Measurements from ENCODE around the gene WDFY1.
A peak's percentile ranks its signal among the peaks of the same experiment; 100 is the strongest.

Gene WDFY1

GRCh38 chr2:223944703-223945531 is at the start of gene WDFY1:
Gene WDFY1, minus strand, starts transcription at chr2:223945335. Its CDS starts 51 bp downstream, at chr2:223945284.
- peak; percentile 87 for DNase-seq

GRCh38 chr2:223994562-223995162 is 49.5 kb upstream of the WDFY1 start:
- DNase-seq = no peak

DNA sequence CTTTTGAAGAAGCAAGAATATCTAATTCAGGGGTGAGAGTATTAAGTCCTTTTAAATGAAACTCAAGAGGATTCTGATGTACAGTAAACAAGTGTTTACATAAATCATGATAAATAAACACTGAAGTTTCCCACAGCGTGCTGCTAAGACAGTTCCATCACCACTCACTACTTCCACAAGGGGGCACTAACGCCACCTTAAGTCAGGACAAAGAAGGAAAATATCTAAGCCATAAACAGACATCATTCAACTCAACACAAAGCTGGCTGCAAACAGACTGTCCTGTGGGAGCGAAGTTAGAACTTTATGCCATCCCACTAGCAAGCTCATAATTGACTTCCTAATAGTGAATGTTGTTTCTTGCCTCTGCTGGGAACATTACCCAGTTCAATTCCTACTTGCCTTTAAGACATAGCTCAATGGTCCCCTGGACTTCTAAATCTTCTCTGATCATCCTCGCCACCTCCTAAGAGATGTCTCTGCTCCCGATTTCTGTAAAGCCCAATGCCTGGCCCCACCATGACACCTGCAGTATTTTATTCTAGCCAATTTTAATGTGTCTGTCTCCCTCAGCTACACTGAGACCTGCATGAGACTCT is 48.6 kb upstream of the WDFY1 start:
- peak; percentile 71 for DNase-seq

DNA sequence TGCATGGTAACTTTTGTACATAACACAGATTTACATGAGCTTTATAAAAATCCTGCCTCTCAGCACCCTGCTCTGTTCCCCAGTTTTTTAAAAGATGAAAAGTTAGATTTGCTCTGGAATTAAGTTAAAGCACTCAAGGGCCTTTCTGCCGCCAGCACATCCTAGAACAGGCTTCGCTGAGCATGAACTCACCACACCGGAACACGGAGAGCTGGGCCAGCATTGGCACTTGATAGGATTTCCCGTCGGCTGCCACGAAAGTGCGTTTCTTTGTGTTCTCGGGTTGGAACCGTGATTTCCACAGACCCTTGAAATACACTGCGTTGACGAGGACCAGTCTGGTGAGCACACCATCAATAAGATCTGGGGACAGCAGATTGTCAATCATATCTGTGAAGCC is 46.5 kb upstream of the WDFY1 start:
- no peak for DNase-seq

GRCh38 chr2:223989856-223990232 is 44.7 kb upstream of the WDFY1 start:
- no peak for DNase-seq

GRCh38 chr2:223989206-223989855 is 44.2 kb upstream of the WDFY1 start:
- no peak for DNase-seq

- no peak for DNase-seq
These were observed 36.1 kb upstream of the WDFY1 start for GRCh38 chr2:223981241-223981640.

- no peak for DNase-seq
These were observed 35.7 kb upstream of the WDFY1 start for GRCh38 chr2:223980803-223981202.

GRCh38 chr2:223980397-223980735 is 35.2 kb upstream of the WDFY1 start:
- no peak for DNase-seq

DNA sequence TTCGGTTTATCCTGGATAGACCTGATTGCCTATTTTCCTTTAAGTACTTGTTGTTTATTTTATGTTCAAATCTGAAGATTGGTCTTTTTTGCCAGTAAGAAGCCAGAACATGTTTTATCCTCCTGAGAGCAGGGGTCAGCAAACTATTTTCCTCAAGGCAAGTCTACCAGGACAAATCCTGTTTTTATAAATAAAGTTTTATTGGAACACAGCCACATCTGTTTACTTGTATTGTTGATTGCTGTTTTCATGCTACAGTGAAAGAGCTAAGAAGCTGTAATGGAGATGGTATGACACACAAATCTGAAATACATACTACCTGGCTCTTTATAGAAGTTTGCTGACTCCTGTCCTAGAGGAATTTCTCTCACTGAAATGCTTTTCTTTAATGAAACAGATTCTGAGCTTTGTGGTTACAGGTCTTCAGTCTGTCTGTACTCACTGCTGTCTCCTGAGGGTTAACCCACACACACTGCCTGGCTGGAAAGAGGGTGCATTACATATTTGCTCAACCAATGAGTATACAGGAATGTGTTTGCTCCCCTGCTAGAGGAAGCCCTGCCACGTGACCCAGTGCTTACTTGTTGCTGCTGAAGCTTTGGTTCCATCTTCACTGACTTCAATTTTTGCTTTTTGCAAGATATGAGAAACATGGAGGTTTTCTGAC is 34.7 kb upstream of the WDFY1 start:
- no peak for DNase-seq

DNA sequence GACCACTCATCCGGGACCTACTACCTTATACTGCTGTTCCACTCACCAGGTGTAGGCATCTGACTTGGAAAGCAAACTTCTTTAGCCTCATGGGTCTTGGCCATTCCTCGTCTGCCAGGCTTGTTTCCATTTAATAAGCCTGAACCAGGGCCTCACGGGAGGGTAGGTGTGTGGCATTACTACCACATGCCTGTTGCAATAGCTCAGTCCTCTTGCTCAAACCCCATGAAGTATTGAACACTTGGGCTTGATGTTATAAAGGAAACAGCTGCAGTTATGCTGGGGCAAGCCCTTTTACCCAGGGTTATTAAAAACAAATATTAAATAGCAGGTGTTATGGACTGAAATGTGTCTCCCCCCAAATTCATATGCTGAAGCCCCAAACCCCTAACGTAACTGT is 33.3 kb upstream of the WDFY1 start:
- DNase-seq = no peak

GRCh38 chr2:223976635-223977226 is 31.6 kb upstream of the WDFY1 start:
- no peak for DNase-seq

- DNase-seq = no peak
These were observed 28.5 kb upstream of the WDFY1 start for GRCh38 chr2:223973606-223974005.

GRCh38 chr2:223972656-223973102 is 27.5 kb upstream of the WDFY1 start:
- no peak for DNase-seq

GRCh38 chr2:223971731-223972130 is 26.6 kb upstream of the WDFY1 start:
- DNase-seq = no peak

DNA sequence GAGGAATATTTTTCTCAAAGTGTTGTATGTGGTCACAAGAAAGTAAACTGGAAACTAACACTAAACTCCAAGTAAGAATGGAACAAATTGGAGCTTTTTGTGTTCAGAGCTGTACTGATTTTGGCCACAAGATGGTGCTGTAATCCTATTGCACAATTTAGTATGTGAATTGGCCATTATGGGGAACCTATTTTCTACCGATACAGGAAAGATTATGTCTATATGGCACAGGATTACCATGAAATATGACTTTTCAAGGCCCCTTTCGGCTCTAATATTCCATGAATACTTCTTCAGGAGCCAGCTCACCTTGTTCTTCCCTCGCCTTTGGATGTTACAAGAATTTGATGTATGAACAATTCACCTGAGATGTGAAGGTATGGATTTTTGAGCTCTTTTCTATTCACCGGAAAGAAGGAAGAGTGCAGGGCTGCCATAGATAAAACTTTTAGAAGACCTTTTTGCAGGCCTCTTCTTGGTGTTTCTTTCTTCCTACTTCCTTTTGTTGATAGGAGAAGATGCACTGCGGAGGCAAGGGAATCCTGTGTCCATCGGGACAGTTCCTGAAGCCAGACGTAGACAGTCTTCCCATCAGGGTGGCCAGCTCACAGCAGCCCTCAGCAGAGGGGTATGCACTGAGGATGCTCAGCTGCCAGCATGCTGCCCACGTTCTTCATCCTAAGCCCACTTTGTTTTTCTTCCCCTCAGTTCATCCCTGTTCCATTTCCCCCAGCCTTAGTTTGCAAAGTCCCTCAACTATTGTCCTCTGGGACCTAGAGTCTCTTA is 25.4 kb upstream of the WDFY1 start:
- peak; percentile 74 for DNase-seq

GRCh38 chr2:223969856-223970255 is 24.7 kb upstream of the WDFY1 start:
- no peak for DNase-seq

DNA sequence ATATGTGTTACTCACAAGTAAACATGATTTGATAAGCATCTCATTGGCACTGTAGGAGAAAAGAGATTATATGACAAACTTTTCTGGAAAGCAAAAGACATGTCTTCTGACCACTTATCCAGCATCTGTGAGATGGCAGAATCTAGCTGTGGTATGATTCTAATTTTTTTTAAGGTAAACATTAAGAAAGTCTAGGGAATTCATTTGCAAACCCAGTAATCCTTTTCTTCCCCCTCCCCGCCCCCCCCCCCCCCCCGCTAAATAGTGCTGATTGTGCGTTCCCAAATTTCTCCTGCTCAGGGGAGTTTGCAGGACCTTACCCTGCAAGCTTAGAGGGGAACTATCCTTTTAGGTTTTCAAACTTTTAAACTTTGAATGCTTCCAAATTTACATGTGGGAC is 24.2 kb upstream of the WDFY1 start:
- no peak for DNase-seq

DNA sequence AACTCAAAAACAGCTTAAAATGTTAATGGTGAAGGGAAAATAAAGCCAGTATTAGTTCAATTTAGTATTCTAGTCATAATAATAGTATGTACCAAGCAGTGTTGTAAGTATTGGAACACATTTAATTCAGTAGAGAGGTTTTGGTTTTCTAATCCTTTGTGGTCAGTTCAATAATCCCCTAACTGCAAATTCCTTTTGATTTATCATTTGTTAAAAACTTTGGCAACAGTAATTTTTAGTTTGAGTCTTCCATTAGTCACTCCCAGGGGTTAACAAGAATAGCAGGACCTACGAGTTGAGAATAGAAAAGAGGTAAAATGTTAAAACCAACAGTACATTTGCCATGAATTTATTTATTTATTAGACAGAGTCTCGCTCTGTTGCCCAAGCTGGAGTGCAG is 22.8 kb upstream of the WDFY1 start:
- DNase-seq = no peak

- DNase-seq = no peak
These were observed 14.6 kb upstream of the WDFY1 start for GRCh38 chr2:223959688-223960087.

GRCh38 chr2:223957092-223957851 is 12.1 kb upstream of the WDFY1 start, which contains the start of gene MRPL44:
Gene MRPL44, plus strand, starts transcription at chr2:223957463. Its CDS starts 10 bp downstream, at chr2:223957473.
- peak; percentile 99 for DNase-seq

Measured in stimulated activated CD8-positive, alpha-beta memory T cell treated with anti-CD3 and anti-CD28 coated beads, Interleukin-4, amount 100 ng/mL, for 48 hours (primary cell).